HG03045 (cell line): ENCODE measurements around the gene GPI.
"Not testable (repeated sequence)": the region's sequence is repeated elsewhere in the genome, so short reads cannot be mapped to it uniquely, and the experiment has no call there.

Experiments used
- ATAC-seq: cut with Tn5 transposase; IDR thresholded peaks from one replicate; pipeline ENCODE4 v1.9.1; 2021; ENCODE audit warnings: mild to moderate bottlenecking, moderate library complexity; ENCODE audit not compliant: unreplicated experiment

The GPI gene

GRCh38 chr19:34366738-34367623 lies 2.0 kb downstream of the GPI start:
- no peak for ATAC-seq

- ATAC-seq: no peak
Observed at GRCh38 chr19:34367624-34367957, 2.6 kb downstream of the GPI start.

GRCh38 chr19:34368338-34368737 lies 3.3 kb downstream of the GPI start:
- no peak for ATAC-seq

GRCh38 chr19:34369166-34369565 lies 4.2 kb downstream of the GPI start:
- not testable (repeated sequence) for ATAC-seq

- no peak for ATAC-seq
Observed at GRCh38 chr19:34370117-34370516, 5.1 kb downstream of the GPI start.

GRCh38 chr19:34370983-34371382 lies 6.0 kb downstream of the GPI start:
- ATAC-seq: no peak

GRCh38 chr19:34373601-34374288 lies 8.7 kb downstream of the GPI start:
- ATAC-seq: no peak

GRCh38 chr19:34375598-34375997 lies 10.6 kb downstream of the GPI start:
- ATAC-seq: no peak

GRCh38 chr19:34380639-34381241 lies 15.7 kb downstream of the GPI start:
- ATAC-seq: no peak

- no peak for ATAC-seq
Observed at GRCh38 chr19:34381399-34382251, 16.6 kb downstream of the GPI start.

- ATAC-seq: no peak
Observed at GRCh38 chr19:34382471-34382870, 17.5 kb downstream of the GPI start.

- no peak for ATAC-seq
Observed at GRCh38 chr19:34383599-34383998, 18.6 kb downstream of the GPI start.

GRCh38 chr19:34386645-34387445 lies 21.8 kb downstream of the GPI start:
- no peak for ATAC-seq

- no peak for ATAC-seq
Observed at GRCh38 chr19:34387446-34387810, 22.4 kb downstream of the GPI start.

GRCh38 chr19:34388745-34389144 lies 23.7 kb downstream of the GPI start:
- ATAC-seq: not testable (repeated sequence)

GRCh38 chr19:34391813-34392212 lies 26.8 kb downstream of the GPI start:
- ATAC-seq: no peak

- no peak for ATAC-seq
Observed at GRCh38 chr19:34393031-34393430, 28.0 kb downstream of the GPI start.

GRCh38 chr19:34393629-34394028 lies 28.6 kb downstream of the GPI start:
- no peak for ATAC-seq

GRCh38 chr19:34397853-34398252 lies 32.9 kb downstream of the GPI start:
- ATAC-seq: no peak

GRCh38 chr19:34399886-34400285 lies 34.9 kb downstream of the GPI start:
- ATAC-seq: no peak
